Stimulated activated CD8-positive, alpha-beta memory T cell treated with anti-CD3 and anti-CD28 coated beads, Interleukin-15, amount 100 ng/mL, for 1 hour (primary cell): ENCODE measurements around the gene RRH.
A peak's percentile ranks its signal among the peaks of the same experiment; 100 is the strongest.
"Not testable (repeated sequence)": the region's sequence is repeated elsewhere in the genome, so short reads cannot be mapped to it uniquely, and the experiment has no call there.

Experiments
- DNase-seq: peaks from one replicate; pipeline ENCODE4 v3.0.0-alpha.2; 2020; ENCODE audit warnings: low read depth

RRH gene, protein sequence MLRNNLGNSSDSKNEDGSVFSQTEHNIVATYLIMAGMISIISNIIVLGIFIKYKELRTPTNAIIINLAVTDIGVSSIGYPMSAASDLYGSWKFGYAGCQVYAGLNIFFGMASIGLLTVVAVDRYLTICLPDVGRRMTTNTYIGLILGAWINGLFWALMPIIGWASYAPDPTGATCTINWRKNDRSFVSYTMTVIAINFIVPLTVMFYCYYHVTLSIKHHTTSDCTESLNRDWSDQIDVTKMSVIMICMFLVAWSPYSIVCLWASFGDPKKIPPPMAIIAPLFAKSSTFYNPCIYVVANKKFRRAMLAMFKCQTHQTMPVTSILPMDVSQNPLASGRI

DNA sequence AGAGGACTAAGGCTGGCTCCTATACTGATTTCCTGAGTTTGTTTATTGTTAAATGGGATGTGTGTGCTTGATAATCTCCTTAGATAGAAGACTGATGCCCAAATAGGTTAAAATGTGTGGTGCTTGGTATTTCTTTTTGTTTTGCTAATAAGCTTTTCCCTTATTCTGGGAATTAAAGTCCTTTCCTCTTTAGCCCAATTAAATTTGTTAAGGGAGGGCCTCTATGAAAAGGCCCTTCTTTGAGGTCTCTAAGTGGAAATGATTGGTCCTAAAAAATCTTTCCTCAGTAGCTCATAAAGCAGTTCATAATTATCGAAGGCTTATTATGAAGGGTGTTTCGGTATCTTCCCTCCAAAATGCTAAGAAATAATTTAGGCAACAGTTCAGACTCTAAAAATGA is at the start of gene RRH:
Gene RRH (plus strand): TSS at position 301 of the 400 bp plus-strand sequence. CDS start 56 bp downstream, at position 357.
- DNase-seq = no peak

DNA sequence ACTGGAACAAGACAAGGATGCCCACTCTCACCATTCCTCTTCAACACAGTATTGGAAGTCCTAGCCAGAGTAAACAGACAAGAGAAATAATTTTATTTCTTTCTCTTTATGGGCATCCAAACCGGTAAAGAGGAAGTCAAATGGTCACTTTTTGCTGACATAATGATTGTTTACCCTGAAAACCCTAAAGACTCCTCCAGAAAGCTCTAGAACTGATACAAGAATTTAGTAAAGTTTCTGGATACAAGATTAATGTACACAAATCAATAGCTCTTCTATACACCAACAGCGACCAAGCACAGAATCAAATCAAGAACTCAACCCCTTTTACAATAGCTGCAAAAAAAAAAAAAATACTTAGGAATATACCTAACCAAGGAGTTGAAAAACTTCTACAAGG is 45.7 kb upstream of the RRH start:
- DNase-seq = not testable (repeated sequence)

DNA sequence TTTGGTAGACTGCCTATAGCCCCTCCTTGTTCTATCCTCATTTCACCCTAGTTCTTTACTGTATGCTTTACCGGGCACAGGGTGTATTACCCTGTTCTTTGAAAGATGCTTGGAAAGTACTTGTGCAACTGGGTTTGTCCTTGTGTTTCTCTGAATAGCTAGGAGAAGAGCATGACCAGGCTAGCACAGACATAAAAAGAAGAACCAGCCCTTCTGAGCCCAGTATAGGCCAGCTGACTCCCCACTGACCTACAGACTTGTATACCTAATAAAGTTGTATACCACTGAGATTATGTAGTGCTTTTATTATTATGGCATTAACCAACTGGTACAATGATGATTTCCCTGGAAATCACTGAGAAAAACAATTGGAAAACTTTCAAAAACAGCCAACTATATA is 40.9 kb upstream of the RRH start:
- no peak for DNase-seq

DNA sequence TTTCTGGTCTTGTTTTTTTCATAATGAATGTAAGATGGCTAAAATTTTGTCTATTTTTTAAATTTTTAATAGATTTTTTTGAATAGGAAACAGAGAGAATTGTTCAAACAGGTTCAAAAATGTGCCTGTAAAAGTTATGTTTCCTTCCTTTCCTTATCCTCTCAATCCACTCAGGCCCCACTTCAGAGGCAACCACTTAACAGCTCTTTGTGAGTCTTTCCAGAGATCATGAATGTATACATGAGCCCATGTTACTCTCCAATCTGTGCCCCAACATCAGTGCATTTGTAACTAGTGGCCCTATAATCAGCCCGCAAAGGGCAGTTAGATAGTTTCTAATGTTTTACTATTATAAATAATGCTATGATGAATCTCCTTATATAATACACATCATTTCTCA is 40.0 kb upstream of the RRH start:
- DNase-seq = no peak

DNA sequence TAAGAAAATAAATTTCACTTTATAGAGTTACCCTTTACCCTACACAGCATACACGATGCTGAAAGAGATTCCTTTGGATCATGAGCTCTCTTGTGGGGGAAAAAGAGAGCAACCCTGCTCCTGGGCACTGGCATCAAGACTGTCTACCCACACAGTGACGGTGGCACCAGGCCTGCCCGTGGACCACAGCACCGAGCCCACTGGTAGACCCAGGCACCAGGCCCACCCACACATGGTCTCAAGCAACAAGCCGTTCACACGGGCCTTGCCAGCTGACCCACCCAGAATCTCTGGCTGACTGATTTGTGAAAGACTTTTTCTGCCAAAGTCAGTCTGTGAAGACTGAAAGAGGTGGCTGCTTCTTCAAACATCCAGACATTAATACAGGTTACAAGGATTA is 32.7 kb upstream of the RRH start:
- DNase-seq = no peak

DNA sequence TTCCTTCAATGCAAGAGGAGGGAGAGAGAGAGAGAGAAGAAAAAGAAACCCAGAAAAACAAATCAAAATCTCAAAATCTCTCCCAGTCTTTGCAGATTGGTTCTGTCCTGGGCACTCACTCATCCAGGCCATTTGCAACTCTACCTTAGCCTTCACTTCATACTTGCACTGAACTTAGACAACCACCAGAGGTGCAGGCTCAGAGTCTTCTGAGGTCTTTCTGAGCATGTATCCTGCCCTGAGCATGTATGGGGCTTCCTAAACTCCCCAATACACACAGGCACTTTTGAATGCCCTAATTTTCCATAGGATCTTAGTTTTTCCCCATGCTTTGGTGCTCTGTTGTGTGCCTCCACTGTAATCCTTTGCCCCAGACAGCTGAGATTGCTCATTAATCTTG is 28.9 kb upstream of the RRH start:
- DNase-seq = no peak

DNA sequence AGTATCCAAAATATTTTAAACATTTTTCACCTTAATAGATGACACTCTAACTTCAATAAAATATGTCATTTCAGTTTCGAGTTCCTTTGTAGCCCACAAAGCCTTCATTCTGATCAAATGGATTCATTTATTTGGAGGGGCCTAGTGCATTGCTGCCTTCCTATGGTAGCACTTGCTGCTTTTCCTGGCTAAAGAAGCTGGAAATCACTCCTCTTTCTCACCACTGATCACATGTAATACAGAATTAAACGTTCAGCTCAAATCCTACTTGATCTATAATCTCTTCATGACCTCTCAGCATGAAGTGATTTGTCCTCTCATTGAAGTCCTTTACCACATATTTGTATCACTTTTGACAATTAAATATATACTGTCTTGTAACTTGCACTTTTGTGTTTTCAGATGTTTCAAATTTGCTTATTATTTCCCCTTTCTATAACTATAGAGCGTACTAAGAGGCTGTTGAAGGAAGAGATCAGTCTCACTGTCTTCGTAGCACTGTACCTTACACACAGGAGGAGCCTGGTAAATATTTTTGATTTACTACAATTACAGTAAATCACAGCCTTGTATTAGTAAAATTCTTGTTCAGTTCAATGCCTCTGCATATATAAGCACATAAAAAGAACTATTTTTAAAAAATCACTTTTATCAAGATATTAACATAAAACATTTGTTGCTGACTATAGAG is 26.5 kb upstream of the RRH start:
- DNase-seq = no peak

DNA sequence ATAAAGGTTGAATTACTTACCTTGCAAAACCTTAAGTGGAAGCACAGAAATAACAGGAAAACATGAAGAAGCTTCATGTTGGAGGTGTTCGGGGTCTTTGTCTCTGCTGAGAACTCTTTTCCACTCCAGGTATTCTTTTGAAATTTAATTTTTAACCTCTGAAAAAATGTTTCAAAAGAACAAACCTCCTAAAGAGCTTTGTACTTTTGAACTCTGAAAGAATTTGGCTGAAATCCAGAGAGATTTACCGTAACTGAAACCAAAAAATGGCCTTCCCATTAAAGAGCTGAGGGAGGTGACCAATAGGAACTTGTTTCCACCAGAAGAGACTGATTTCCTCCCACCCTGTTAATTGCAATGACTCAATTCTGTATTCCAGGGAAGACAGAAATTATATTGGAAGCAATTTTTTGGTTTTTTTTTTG is 25.9 kb upstream of the RRH start, which contains the start of gene CFI:
Gene CFI (minus strand): TSS at position 105 of the 425 bp plus-strand sequence. CDS start 28 bp downstream, at position 77.
- DNase-seq = no peak

DNA sequence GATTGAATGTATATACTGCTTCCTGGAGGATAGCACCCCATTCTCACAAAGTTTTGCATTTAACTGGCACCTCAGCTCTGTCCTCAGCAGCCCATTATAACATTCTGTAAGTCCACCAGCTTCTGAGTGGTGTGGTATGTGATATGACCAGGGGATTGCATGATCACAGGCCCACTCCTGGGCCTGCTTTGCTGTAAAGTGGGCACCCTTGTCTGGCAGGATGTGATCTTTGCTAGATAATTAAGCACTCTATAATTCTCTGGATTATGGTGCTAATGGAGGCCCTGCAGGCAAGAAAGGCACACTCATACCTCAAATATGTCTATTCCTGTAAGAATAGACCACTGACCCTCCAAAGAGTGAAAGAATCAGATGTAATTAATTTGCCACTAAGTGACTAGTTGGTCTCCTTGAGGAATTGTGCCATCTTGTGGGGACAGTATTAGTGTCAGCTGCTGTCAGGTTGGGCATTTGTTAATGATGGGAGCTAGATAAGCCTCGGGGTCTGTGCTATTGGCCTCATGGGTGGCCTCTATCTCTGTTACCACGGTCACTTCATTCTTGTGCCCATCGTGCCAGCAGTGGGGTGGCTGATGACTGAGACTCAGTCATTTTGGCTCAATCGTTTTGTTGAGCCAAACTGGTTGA is 23.7 kb upstream of the RRH start:
- no peak for DNase-seq

DNA sequence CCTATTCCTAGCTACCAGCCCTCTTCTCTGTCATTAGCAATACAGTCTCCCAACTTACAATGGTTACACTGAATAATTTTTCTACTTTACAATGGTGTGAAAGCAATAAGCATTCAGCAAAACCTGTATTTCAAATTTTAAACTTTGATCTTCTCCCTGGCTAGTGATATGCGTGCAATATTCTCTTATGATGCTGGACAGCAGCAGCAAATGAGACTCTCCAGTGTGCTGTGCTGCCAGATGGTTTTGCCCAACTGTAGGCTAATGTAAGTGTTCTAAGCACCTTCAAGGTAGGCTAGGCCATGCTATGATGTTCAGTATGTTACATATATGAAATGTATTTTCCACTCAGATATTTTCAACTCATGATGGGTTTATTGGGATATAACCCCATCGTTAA is 18.1 kb upstream of the RRH start:
- no peak for DNase-seq

DNA sequence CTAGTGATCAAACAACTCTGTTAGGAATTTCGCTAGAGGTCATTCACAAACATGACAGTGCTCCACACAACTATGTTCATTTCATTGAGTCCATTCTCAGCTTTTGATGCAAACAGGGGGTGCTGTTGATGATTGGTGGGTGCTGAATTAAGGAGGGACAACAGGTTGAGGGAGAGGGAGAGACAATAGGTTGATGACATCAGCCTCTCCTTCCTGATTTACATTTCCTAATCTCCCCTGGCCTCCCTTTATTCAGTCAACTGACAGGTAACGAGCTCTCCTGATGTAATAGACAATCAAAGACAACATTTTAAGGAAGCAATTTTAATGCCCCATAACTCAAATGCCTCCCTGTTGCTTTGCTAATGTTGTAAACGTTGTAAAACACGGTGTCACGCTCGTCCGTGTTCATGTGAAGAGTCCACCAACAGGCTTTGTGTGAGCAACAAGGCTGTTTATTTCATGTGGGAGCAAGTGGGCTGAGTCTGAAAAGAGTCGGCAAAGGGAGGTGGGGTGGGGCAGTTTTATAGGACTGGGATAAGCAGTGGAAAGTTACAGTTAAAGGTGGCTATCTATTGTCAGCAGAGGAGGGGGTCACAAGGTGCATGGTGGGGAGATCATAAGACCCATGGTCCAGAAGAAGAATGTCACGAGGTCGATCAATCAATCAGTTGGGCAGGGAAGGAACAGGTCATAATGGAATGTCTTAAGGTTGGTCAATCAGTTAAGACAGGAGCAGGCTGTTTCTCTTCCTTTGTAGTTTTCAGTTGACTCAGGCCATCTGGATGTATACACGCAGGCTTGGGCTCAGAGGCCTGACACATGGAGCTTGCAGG is 17.0 kb upstream of the RRH start:
- DNase-seq = no peak

DNA sequence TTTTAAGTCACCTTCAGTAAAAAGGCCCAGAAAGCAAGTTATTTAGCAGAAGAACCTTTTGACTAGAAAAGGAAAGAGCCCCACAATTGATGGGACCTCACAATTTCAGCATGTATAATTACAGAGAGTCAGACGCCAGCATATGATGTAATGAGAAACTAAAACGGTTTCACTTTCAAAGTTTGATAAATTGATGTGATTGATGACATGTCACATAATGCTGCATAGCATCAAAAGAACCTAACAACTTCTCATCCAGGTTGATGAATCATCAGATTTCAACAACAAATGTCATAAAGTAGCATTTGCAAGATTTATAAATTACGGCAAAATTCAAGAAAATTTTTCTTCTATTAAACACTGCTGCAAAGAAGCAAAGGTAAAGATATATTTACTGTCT is 16.1 kb upstream of the RRH start:
- no peak for DNase-seq

DNA sequence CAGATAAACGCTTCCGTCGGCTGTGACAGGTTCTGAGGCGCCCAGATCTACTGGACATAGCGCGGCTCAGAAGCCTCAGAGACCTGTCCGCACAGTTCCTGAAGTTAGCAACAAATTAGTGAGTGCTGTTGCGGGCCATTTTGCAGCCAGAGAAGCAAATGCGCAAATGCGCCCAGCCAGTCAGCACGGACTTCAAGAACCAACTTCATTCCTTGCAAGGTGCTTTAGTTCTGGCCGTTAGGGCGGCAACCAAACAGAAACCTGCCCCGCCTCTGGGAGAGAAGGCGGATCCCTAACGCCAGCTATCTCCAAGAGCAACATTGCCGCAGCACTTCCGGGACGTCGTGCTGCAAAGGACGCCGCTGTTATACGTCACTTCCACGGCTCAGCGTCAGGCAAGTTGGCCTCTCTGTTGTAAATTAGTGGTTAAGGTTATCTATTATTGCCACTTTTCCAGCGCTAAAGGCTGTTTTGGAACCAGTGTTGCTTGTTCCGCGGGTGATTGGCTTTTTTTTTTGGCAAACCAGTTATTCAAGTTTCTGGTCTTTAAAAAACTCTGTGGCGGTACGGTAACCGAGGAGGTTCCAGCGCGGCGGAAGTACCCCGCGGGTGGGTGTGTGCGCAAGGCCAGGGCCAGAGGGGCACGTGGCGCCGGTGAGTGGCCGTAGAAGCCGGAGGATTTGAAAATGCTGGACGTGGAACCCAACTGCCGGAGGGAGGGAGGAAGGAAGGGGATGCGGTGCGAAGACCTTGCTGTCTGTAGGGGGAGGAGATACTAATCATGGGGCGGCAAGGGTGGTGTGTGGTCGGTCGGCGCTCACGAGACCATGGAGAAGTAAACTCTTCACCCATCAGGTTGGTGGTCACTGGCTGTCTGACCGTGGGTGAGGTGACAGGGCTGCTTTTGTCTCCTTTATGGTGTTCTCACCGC is 12.4 kb upstream of the RRH start, which contains the start of gene GAR1:
Gene GAR1 (plus strand): TSS at position 612 of the 931 bp plus-strand sequence. CDS start 403 bp downstream, outside the sequence.
- DNase-seq = peak; percentile 74

DNA sequence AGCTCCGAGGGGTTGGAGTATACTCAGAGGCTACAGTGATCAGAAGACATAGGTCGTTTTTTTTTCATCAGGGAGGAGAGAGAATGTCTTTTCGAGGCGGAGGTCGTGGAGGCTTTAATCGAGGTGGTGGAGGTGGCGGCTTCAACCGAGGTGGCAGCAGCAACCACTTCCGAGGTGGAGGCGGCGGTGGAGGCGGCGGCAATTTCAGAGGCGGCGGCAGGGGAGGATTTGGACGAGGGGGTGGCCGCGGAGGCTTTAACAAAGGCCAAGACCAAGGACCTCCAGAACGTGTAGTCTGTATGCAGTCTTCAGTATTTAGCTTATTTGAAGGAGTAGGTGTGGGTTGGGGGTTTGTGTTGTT is 11.7 kb upstream of the RRH start:
- DNase-seq = peak; percentile 4

DNA sequence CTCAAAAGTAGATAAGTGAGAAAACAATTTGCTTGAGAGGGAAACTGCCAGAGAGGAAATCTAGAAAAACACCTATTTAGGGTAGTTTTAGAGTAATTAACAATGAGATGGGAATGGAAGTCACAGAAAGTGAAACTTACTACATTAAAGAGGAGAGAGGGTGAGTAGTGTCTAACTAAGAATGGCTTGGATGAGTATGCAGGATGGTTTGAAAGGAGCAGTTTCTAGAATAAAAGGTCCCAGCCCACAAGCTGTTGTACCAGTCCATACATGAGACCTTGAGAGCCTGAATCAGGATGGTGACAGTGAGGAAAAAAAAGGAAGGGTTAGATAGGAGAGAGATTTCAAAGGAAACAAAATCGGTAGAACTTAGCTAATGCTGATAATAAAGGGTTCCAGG is 10.9 kb upstream of the RRH start:
- no peak for DNase-seq

DNA sequence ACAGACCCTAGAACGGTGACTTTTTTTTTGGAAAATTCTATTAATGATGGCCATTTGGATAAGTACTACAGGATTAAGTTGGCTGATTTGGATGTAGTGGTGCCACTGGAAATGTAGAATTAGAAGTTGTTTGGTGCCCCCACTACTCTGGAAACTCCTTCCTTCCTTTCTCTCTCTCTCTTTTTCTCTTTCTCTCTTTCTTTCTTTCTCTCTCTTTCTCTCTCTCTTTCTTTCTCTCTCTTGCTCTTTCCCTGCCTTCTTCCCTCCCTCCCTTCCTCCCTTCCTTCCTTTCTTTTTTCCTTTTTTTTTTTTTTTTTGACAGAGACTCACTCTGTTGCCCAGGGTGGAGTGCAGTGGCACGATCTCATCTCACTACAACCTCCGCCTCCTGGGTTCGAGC is 9.5 kb upstream of the RRH start:
- DNase-seq = no peak

DNA sequence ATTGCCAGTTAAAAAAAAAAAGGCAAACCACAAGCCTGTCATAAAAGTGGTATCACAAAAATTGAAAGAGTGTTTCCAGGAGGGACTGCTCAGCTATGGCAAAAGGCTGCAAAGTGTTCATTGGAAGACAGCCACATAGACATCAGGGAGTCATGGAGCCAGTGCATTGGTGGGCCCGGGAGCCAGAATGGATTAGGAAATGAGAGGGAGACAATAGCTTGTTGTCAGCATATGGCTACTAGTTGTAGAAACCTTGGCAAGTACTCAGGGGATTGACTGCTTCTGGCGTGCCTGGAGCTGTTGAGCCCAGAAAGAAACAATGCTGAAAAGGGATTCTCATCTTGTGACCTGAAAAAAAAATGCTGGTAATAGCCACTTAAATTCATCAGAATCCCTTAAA is 7.2 kb upstream of the RRH start:
- DNase-seq = no peak

DNA sequence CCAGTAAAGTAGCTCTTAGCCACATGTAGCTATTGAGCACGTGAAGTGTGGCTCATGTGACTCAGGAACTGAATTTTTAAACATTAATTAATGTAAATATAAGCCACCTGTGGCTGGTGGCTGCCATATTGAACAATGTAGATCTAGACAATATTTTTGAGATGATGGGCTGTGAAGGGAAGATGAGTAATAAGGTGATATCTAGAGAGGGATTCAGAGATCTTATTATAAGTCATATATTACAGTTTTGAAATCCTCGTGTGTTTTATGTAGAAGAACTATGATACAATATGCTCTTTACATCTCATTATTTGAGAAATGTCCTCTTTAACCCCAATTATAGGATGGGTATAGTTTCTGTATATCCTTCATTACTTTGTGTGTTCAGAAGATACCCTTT is 6.6 kb upstream of the RRH start:
- no peak for DNase-seq

DNA sequence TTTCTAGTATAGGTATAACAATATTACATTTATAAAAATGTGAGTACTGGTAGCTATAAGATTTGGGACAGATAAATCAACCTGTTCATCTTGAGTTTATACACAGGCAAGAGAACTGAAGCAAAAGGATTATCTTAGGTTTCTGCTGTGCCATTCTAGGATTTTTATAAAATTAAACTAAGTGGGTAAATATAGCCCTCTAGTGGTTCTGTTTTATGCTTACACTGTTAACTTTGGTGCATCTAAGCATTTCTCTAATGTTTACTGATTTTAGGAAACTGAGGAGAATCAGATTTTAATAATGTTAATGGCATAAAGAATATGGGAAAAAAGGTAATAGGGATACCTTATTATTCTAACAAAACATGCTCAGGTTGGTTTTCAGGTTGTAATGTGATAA is 1.1 kb upstream of the RRH start:
- no peak for DNase-seq

DNA sequence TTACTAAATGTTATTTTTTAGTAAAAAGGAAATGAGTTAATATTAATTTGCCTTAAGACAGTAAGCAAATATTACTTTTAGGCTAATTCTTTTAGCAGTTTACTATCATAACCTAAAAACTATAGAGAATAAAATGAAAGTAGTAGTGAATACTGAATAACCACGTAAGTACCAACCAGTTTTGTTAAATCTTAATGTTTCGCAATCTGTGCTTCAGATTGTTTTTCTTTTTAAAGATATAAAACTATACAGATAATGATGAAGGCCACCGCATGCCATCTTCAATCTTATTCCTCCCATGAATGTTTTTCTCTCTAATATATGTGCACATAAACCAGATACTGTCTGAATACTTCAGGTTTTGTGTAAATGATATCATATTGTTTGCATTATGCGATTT is 6.0 kb downstream of the RRH start:
- no peak for DNase-seq

DNA sequence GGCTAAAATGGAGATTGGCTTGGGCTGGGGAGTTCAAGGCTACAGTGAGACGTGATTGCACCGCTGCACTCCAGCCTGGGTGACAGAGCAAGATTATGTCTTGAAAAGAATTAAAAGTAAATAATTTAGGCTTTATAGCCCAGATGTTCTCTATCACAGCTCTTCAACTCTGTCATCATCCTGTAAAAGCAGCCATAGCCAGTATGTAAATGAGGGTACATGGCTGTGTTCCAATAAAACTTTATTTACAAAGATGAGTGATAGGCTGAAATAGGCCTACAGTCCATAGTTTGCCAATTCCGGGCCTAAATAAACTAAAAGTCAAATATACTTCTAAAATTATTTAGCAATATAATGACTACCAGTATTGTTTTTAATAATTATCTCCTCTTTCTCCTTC is 9.2 kb downstream of the RRH start:
- no peak for DNase-seq
